ENCODE data around the gene HIPK3.

DNA sequence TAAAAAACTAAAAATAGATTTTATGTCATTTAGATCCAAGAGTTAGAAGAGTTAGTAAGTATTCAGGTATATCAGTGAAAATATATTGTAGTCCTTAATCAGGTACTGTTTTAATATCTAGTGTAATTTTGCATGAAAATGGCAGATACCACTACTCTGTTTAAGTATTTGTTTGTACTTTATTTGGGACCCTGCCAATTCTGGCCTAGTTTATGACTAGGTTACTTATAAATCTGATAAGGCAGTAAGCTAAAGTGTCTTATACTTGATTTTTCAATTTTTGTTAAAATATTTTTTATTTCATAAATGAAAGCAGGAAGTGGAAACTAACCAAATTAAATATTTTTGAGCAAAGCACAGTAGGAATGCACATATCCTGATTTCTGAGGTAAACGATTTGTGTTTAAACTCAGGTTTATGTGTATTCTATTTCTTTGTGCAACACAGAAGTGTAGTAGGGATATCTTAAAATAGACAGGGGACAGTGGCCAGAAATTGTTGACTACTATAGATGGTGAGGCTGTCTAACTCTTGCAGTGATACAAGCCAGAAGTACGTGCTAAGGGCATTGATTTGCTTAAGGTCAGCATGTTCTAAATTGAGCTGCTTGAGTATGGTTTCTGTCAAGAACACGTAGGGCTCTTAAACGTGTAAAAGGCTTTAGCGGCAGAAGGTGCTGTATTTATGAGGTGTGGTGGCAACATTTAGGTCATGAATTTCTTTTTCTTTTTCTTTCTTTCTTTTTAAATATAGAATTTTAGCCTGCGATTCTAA, 34.0 kb downstream of the HIPK3 start:
- TF ChIP-seq GATA3 (IDR thresholded peaks at IDR 0.05; ENCODE audit: low read depth, low read length) (no peak), GATA2 (IDR thresholded peaks at IDR 0.05; ENCODE audit: low read depth, low read length) (no peak)

Measured in SH-SY5Y (cell line).